ENCODE measurements around the gene PRKCZ. TPM values are rescaled to one million over a fixed set of nuclear protein-coding genes. Genes with fewer than 3 reads are reported as not detected.

Gene PRKCZ
- total and polyA plus RNA-seq, 2 donors (not counting 1 experiment from before 2014, with no cell fraction given), result 1.6 to 2.0 TPM

DNA sequence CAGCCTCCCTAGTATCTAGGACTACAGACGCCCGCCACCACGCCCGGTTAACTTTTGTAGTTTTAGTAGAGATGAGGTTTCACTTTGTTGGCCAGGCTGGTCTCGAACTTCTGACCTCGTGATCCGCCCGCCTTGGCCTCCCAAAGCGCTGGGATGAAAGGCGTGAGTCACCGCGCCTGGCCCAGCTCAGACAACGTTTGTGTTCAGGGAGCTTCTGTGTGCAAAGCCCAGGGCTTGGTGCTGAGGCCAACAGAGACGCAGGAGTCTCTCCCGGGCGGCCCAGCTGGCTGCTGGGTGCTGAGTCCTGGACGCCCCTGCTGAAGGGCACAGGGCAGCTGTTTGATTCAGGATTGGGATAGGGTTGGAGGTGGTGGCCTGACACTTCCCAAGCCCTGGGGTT is 3.0 kb downstream of the PRKCZ start:
- H3K79me2 ChIP-seq (ENCODE audit: control insufficient read depth, insufficient read depth, low read length), result no peaks in the 10 kb centered on the region
- no peak overlapping the region for H3K4me3 ChIP-seq (replicated peaks in 1 of 4; ENCODE audit: control extremely low read depth in 1 of 4, insufficient read depth in 1 of 4, low read depth in 3 of 4, low read length in 4 of 4)
- no peaks in the 10 kb centered on the region for H3K36me3 ChIP-seq (ENCODE audit: control insufficient read depth, insufficient read depth, low read length)
- TF ChIP-seq CTCF (conservative IDR thresholded peaks at IDR 0.05 in 1 of 2, IDR thresholded peaks at IDR 0.05 in 1 of 2; ENCODE audit: low read depth in 1 of 2, low read length in 2 of 2) (no peak), EZH2 (IDR thresholded peaks at IDR 0.05; ENCODE audit: low read length, missing control alignments) (no peak)
- H3K9me3 ChIP-seq (ENCODE audit: control insufficient read depth, insufficient read depth, low read depth, low read length), result no peaks in the 10 kb centered on the region
- H3K27me3 ChIP-seq (ENCODE audit: control insufficient read depth, insufficient read depth, low read length), result peaks cover 24% of the 10 kb centered on the region
- H4K20me1 ChIP-seq (ENCODE audit: control insufficient read depth, extremely low read depth, insufficient read depth, low read length), result no peaks in the 10 kb centered on the region
- H3K9ac ChIP-seq (ENCODE audit: insufficient read depth, low read length), result no peak overlapping the region
- H2AFZ ChIP-seq (ENCODE audit: low read length), result no peak overlapping the region
- no peak for DNase-seq (ENCODE audit: low read depth in 2 of 2)
- H3K4me2 ChIP-seq (ENCODE audit: extremely low read depth, insufficient read depth, low read length), result no peak overlapping the region
- H3K4me1 ChIP-seq (ENCODE audit: control insufficient read depth, extremely low read depth, insufficient read depth, low read length), result no peaks in the 10 kb centered on the region
- no peak overlapping the region for H3K27ac ChIP-seq (ENCODE audit: insufficient read depth, low read length)

DNA sequence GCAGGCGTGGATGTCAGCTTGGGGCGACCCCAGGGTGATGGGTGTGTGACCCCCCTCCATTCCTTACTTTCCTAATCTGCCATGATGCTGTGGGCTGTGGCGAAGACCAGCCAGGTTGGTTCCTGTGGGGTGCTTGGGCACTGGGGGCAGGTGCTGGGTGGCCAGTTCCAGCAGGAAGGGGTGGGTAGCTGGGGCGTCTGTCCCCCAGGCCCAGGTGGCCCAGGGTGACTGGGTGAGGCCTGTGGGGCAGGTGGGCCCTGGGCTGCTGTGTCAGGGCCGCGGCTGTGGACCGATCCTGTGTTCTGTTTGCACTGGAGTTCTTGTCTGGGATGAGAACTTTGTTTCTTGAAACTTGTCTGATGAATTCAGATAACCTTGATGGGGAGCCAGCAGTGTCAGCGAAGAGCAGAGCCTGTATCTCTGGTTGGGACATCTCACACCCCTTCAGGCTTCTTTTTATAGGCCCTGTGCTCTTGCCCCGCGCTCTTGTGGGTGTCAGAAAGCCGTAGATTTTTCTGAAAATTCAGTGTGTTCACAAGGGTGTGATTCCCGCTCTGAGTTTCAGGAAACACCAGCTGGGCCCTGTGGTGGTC is 3.7 kb downstream of the PRKCZ start:
- H3K9me3 ChIP-seq (ENCODE audit: control insufficient read depth, insufficient read depth, low read depth, low read length), result no peaks in the 10 kb centered on the region
- H3K79me2 ChIP-seq (ENCODE audit: control insufficient read depth, insufficient read depth, low read length), result no peaks in the 10 kb centered on the region
- H3K27ac ChIP-seq (ENCODE audit: insufficient read depth, low read length), result no peak overlapping the region
- no peaks in the 10 kb centered on the region for H3K36me3 ChIP-seq (ENCODE audit: control insufficient read depth, insufficient read depth, low read length)
- H3K9ac ChIP-seq (ENCODE audit: insufficient read depth, low read length), result no peak overlapping the region
- no peaks in the 10 kb centered on the region for H3K4me1 ChIP-seq (ENCODE audit: control insufficient read depth, extremely low read depth, insufficient read depth, low read length)
- no peak overlapping the region for H3K4me2 ChIP-seq (ENCODE audit: extremely low read depth, insufficient read depth, low read length)
- no peak for DNase-seq (ENCODE audit: low read depth in 2 of 2)
- H2AFZ ChIP-seq (ENCODE audit: low read length), result no peak overlapping the region
- no peak overlapping the region for H3K4me3 ChIP-seq (replicated peaks in 1 of 4; ENCODE audit: control extremely low read depth in 1 of 4, insufficient read depth in 1 of 4, low read depth in 3 of 4, low read length in 4 of 4)
- H3K27me3 ChIP-seq (ENCODE audit: control insufficient read depth, insufficient read depth, low read length), result peaks cover 24% of the 10 kb centered on the region
- no peak for TF ChIP-seq CTCF (conservative IDR thresholded peaks at IDR 0.05 in 1 of 2, IDR thresholded peaks at IDR 0.05 in 1 of 2; ENCODE audit: low read depth in 1 of 2, low read length in 2 of 2)
- no peak for TF ChIP-seq EZH2 (IDR thresholded peaks at IDR 0.05; ENCODE audit: low read length, missing control alignments)
- H4K20me1 ChIP-seq (ENCODE audit: control insufficient read depth, extremely low read depth, insufficient read depth, low read length), result no peaks in the 10 kb centered on the region

DNA sequence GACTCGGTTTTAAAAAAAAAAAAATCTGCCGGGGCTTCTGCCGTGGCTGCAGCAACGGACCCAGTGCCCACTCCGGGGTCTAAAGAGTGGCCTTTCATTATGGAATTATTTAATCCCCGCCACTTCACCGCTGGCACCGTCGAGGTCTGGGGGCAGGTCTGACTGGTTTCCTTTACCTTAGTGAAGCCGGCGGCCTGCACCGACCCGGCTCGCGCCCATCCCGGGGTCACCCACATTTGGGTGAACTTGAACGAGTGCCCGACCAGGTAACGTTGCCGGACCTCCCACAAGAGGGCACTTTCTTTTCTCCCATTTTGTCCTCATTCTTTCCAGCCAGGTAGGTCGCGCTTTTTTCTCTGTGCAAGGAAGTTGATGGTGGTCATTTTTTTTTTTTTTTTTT is 4.3 kb downstream of the PRKCZ start:
- H3K27me3 ChIP-seq (ENCODE audit: control insufficient read depth, insufficient read depth, low read length), result peaks cover 19% of the 10 kb centered on the region
- H3K4me1 ChIP-seq (ENCODE audit: control insufficient read depth, extremely low read depth, insufficient read depth, low read length), result no peaks in the 10 kb centered on the region
- H3K4me3 ChIP-seq (replicated peaks in 1 of 4; ENCODE audit: control extremely low read depth in 1 of 4, insufficient read depth in 1 of 4, low read depth in 3 of 4, low read length in 4 of 4), result no peak overlapping the region
- no peak overlapping the region for H2AFZ ChIP-seq (ENCODE audit: low read length)
- no peaks in the 10 kb centered on the region for H3K79me2 ChIP-seq (ENCODE audit: control insufficient read depth, insufficient read depth, low read length)
- H3K9ac ChIP-seq (ENCODE audit: insufficient read depth, low read length), result no peak overlapping the region
- no peak overlapping the region for H3K27ac ChIP-seq (ENCODE audit: insufficient read depth, low read length)
- H4K20me1 ChIP-seq (ENCODE audit: control insufficient read depth, extremely low read depth, insufficient read depth, low read length), result no peaks in the 10 kb centered on the region
- no peaks in the 10 kb centered on the region for H3K36me3 ChIP-seq (ENCODE audit: control insufficient read depth, insufficient read depth, low read length)
- TF ChIP-seq CTCF (conservative IDR thresholded peaks at IDR 0.05 in 1 of 2, IDR thresholded peaks at IDR 0.05 in 1 of 2; ENCODE audit: low read depth in 1 of 2, low read length in 2 of 2) (no peak), EZH2 (IDR thresholded peaks at IDR 0.05; ENCODE audit: low read length, missing control alignments) (no peak)
- no peak overlapping the region for H3K4me2 ChIP-seq (ENCODE audit: extremely low read depth, insufficient read depth, low read length)
- H3K9me3 ChIP-seq (ENCODE audit: control insufficient read depth, insufficient read depth, low read depth, low read length), result no peaks in the 10 kb centered on the region
- DNase-seq (ENCODE audit: low read depth in 2 of 2), result no peak
